Activated T-helper 17 cell treated with anti-CD3 and anti-CD28 coated beads, Interleukin-2, amount 50 U/mL, for 72 hours (primary cell): ENCODE results near the gene HSPA12A. TPM values are rescaled to one million over a fixed set of nuclear protein-coding genes. Genes with fewer than 3 reads are reported as not detected.
A peak's percentile ranks its signal among the peaks of the same experiment; 100 is the strongest.

Source experiments
- ATAC-seq: fragments of 150-1000 bp; cut with Tn5 transposase; replicated peaks from 2 replicates; pipeline ENCODE4 v1.10.0; 2021; ENCODE audit warnings: mild to moderate bottlenecking, moderate library complexity
- H3K27ac Mint-ChIP-seq: one replicate; pipeline ENCODE4 v1.8.0; 2022; ENCODE audit warnings: mixed read lengths
- H3K27me3 Mint-ChIP-seq: one replicate; pipeline ENCODE4 v1.8.0; 2022; ENCODE audit warnings: mixed read lengths
- H3K36me3 Mint-ChIP-seq: one replicate; pipeline ENCODE4 v1.8.0; 2022; ENCODE audit warnings: low read depth, mild to moderate bottlenecking, mixed read lengths
- H3K4me1 Mint-ChIP-seq: one replicate; pipeline ENCODE4 v1.8.0; 2022; ENCODE audit warnings: mixed read lengths
- H3K4me3 Mint-ChIP-seq: one replicate; pipeline ENCODE4 v1.8.0; 2022; ENCODE audit warnings: mild to moderate bottlenecking, mixed read lengths
- H3K9me3 Mint-ChIP-seq: one replicate; pipeline ENCODE4 v1.8.0; 2022; ENCODE audit warnings: mixed read lengths
- total RNA-seq, 2 donors: library from RNA; stranded (reverse); gene quantifications; one replicate each; pipeline ENCODE4 v1.2.3, GENCODE V29; 2022

Gene HSPA12A, protein sequence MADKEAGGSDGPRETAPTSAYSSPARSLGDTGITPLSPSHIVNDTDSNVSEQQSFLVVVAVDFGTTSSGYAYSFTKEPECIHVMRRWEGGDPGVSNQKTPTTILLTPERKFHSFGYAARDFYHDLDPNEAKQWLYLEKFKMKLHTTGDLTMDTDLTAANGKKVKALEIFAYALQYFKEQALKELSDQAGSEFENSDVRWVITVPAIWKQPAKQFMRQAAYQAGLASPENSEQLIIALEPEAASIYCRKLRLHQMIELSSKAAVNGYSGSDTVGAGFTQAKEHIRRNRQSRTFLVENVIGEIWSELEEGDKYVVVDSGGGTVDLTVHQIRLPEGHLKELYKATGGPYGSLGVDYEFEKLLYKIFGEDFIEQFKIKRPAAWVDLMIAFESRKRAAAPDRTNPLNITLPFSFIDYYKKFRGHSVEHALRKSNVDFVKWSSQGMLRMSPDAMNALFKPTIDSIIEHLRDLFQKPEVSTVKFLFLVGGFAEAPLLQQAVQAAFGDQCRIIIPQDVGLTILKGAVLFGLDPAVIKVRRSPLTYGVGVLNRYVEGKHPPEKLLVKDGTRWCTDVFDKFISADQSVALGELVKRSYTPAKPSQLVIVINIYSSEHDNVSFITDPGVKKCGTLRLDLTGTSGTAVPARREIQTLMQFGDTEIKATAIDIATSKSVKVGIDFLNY
- 1 to 10 TPM in 1 of 2 donors, under 1 TPM in 1; 0.22 to 1.1 TPM for total RNA-seq

DNA sequence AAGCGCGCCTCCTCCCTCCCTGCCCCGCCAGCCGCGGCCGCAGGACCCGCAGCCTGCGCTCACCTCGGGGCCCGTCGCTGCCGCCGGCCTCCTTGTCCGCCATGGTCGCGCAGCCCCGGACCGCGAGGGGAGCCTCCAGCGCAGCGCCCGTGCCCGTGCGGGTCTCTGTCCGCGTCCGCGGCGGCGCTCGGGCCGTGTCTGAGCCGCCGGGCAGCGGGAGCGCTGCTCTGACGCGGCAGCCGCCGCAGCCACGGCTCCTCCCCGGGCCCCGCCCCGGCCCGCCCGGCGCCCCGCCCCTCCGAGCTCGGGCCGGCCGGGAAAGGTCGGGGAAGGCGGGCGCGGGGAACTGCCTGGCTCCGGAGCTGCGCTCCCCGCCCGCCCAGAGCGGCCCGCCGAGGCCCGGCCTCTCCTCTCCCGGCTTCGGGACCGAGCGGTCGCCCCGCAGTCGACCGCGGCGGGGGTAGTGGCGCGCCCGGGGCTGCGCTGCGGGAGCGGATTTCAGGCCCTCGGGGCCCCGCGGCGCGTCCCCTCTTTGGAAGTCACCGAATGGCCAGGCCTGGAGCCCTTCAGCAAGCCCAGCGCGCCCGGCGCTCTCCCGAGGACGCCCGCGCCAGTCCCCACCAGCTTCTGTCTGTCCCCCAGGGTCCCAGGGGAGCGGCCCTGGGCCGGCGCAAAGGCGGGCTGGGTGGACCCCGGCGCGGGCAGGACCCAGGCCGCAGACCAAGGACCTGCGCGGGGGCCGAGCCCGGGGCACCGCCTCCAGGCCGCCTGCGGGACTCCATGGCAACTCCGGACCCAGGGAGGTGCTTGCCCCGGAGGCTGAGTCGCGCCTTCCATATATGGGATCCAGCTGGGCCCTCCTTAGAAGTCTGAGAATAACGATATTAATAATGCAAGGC lies at the start of gene HSPA12A:
TSS of gene HSPA12A (minus strand) at position 200 of the 899 bp plus-strand sequence. CDS start at position 103, 97 bp downstream.
- ATAC-seq = peak; percentile 91
- no peaks in the 10 kb centered on the region for H3K36me3 Mint-ChIP-seq
- H3K4me1 Mint-ChIP-seq = peaks cover 5% of the 10 kb centered on the region
- H3K4me3 Mint-ChIP-seq = peak within 1 kb of the TSS; percentile 57
- H3K27ac Mint-ChIP-seq = no peak within 1 kb of the TSS
- peaks cover 62% of the 10 kb centered on the region for H3K27me3 Mint-ChIP-seq
- H3K9me3 Mint-ChIP-seq = no peaks in the 10 kb centered on the region

DNA sequence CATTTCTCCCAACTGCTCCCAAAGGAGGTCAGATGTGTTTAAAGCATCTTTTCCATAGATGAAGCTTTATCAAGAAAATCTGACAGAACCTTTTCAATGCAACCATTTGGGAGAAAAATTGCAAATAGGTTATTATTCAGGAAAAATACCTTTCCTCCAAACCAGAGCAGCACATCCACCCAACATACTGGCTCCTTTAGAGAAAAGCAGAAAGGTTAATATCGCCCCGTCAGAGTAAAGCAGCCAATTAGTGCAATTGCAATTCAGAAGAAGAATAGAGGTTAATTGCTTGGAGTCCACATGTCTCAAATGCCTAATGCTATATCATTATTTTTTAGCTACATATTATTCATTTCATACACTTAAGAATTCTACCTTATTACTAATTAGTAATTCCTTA lies 48.9 kb upstream of the HSPA12A start:
- ATAC-seq = no peak
- H3K4me3 Mint-ChIP-seq = no peak overlapping the region
- H3K9me3 Mint-ChIP-seq = no peaks in the 10 kb centered on the region
- H3K36me3 Mint-ChIP-seq = no peaks in the 10 kb centered on the region
- no peak overlapping the region for H3K27ac Mint-ChIP-seq
- H3K4me1 Mint-ChIP-seq = peaks cover 7% of the 10 kb centered on the region
- H3K27me3 Mint-ChIP-seq = peaks cover 17% of the 10 kb centered on the region

DNA sequence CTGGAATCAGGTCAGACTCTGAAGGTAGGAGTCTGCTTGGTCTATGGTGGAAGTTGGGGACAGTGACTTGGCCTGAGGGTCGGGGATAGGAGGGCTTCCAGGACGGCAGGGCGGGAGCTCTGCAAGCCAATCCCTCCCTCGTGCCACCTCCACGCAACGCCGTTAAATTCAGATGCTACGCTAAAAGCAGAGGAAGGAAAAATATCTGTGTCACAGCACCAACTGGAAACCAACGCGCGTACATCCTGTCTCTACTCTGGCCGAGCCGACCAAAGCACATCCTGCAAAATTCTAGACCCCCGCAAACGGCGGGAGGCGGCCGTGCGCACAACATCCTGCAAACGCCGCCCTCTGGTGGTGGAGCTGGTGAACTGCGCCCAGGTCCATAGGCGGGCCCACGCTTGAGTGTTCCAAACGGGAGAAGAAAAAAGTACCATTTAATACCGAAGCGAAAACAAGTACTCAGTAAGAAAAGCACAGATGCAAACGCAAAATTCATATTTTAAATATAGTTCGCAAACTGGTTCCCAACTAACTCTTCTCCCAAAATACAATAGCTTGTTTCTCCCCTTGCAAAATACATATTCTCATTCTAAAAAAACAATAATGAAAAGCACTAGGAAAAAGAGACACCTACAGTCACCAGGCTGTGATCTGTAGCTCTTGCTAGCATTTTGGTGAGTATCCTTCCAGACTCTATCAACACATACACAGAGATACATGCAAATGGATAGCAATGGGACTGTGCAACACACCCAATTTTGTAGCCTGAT lies 45.7 kb upstream of the HSPA12A start:
- Mint-ChIP-seq H3K27ac (no peak overlapping the region), H3K36me3 (no peaks in the 10 kb centered on the region), H3K9me3 (no peaks in the 10 kb centered on the region), H3K4me1 (peaks cover 7% of the 10 kb centered on the region), H3K27me3 (peaks cover 14% of the 10 kb centered on the region), H3K4me3 (peak overlapping the region; percentile 45)
- peak; percentile 60 for ATAC-seq

DNA sequence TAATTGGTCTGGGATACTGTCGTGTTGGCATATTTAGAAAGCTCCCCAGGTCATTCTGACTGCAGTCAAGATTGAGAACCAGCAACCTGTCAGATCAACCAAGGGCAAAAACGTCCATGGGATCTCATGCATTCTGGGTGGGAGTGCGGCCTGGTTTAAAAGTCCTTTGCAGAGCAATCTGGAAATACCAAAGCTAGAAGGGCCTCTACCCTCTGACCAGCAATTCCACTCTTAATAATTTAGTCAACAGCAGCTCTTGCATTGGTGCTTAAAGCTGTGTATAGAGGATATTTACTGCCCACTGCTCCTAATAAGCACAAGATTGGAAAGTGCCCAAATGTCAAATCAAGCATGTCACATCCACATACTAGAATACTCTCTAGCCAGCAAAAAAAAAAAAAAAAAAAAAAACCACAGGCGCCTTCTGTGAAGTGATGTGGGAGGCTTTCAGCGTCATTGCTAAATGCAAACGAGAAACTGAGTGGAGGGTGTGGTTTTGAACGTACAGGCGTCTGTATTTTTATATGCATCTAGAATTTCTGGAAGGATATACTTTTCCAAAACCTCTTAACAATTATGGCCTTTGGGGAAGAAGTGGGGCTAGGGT lies 44.8 kb upstream of the HSPA12A start:
- H3K4me1 Mint-ChIP-seq = peaks cover 7% of the 10 kb centered on the region
- no peak overlapping the region for H3K27ac Mint-ChIP-seq
- peaks cover 11% of the 10 kb centered on the region for H3K27me3 Mint-ChIP-seq
- no peaks in the 10 kb centered on the region for H3K9me3 Mint-ChIP-seq
- H3K36me3 Mint-ChIP-seq = no peaks in the 10 kb centered on the region
- ATAC-seq = peak; percentile 56
- peak overlapping the region; percentile 45 for H3K4me3 Mint-ChIP-seq

DNA sequence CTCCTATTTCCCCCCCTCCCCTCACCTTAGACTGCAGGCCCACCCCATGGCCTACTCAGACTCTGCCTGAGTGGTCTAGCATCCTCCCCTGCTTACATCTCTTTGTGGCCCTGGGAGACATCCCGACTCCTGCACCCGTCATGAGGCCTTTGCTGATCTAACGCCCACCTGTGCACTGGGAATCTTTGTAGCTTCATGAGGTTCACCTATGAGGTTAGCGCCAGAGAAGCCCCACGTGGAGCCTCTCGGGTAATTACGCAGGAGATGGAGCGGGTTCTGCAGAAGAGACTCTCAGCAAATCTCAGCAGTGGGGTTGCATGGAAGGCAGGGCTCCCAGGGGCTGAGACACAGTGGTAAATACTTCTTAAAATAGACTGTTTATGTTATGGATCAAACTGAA lies 43.5 kb upstream of the HSPA12A start:
- no peak for ATAC-seq
- H3K27me3 Mint-ChIP-seq = peaks cover 8% of the 10 kb centered on the region
- peaks cover 7% of the 10 kb centered on the region for H3K4me1 Mint-ChIP-seq
- no peak overlapping the region for H3K27ac Mint-ChIP-seq
- no peaks in the 10 kb centered on the region for H3K9me3 Mint-ChIP-seq
- H3K4me3 Mint-ChIP-seq = no peak overlapping the region
- H3K36me3 Mint-ChIP-seq = no peaks in the 10 kb centered on the region

DNA sequence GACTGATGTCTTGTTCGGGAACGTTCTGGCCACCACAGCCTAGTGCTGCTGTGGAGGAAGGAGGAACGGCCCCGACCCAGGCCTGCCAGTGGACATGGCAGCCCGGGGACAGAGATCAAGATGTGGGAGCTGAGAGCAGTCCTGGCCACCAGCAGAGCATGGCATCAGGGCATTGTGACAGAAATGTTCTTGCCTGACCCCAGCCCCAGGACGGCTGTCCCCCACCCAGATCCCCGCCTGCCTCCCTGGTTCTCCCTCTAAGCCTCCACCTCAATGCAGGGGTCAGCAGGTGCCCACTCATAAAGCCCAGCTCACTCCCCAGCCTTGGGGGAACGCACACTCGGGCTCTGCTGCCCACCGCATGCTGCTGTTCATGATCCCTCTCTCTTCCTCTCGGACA lies 42.9 kb upstream of the HSPA12A start:
- no peak for ATAC-seq
- H3K27me3 Mint-ChIP-seq = peaks cover 5% of the 10 kb centered on the region
- no peaks in the 10 kb centered on the region for H3K9me3 Mint-ChIP-seq
- H3K4me1 Mint-ChIP-seq = peaks cover 7% of the 10 kb centered on the region
- no peak overlapping the region for H3K27ac Mint-ChIP-seq
- H3K4me3 Mint-ChIP-seq = no peak overlapping the region
- H3K36me3 Mint-ChIP-seq = no peaks in the 10 kb centered on the region

DNA sequence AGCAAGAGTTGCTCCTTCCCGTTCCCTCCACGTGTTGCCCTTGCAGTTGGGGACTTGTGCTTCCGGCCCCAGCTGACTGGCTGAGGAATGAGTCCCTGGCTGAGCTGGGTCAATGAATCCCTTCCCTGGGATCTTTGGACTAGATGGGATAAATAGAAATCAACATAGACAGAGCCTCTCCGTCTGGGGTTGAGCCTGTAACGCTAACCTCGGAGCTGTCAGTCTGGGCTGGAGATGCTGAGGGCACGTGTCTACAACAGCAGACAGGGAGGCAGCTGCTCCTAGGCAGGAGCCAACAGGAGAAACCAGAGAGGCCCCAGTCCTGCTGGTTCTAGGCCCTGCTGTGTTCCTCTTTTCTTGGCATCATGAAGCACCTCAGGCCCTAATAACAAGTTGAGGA lies 42.3 kb upstream of the HSPA12A start:
- peaks cover 4% of the 10 kb centered on the region for H3K27me3 Mint-ChIP-seq
- no peak for ATAC-seq
- no peaks in the 10 kb centered on the region for H3K36me3 Mint-ChIP-seq
- no peak overlapping the region for H3K4me3 Mint-ChIP-seq
- H3K9me3 Mint-ChIP-seq = no peaks in the 10 kb centered on the region
- peaks cover 7% of the 10 kb centered on the region for H3K4me1 Mint-ChIP-seq
- no peak overlapping the region for H3K27ac Mint-ChIP-seq

DNA sequence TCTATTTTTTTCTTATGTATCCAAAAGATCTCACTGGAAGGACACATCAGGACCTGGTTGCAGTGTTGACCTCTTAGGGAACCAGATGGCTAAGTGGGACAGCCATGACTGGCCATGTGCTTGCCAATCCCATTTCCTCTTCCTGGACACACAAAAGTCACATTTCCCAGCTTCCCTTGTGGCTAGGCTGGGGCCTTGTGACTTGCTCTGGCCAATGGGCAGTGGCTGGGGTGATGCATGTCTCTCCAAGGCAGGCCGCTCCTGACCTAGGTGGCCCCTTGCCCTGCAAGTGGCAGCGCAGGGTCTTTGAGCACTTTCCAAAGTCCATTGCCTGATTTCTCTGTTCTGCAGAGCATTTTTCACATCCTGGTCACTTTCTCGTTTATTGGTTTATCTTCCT lies 41.7 kb upstream of the HSPA12A start:
- no peaks in the 10 kb centered on the region for H3K36me3 Mint-ChIP-seq
- H3K27me3 Mint-ChIP-seq = peaks cover 4% of the 10 kb centered on the region
- no peak overlapping the region for H3K27ac Mint-ChIP-seq
- no peak overlapping the region for H3K4me3 Mint-ChIP-seq
- peaks cover 7% of the 10 kb centered on the region for H3K4me1 Mint-ChIP-seq
- ATAC-seq = no peak
- no peaks in the 10 kb centered on the region for H3K9me3 Mint-ChIP-seq

DNA sequence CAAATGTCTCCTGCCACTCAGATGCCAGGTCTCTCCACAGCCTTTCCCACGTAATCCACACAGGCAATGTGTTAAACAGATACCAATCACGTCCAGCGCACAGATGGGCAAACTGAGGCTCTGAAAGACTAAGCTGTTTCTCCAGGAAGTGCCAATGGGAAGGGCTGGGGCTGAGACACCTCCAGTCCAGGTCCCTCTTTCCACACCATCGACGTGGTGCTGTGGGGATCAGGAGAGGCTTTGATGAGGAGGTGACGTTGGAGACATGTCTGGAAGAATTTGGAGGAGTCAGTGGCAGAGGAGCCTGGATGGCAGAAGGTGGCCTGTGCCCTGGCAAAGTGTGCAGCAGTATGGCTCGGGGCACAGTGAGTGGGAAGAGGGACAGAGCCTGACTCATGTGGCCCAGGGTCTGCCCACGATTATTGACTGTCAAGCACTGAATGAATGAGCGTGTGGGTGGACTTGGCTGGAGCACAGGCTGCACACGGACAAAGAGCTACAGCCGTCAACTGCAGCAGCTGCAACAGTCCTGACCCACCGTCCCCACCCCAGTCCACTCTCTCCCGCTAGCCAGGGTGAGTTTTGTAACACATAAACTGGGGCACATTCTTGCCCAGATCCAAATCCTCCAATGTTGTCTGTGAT lies 40.8 kb upstream of the HSPA12A start:
- Mint-ChIP-seq H3K9me3 (no peaks in the 10 kb centered on the region), H3K4me1 (peaks cover 7% of the 10 kb centered on the region), H3K27me3 (peaks cover 4% of the 10 kb centered on the region), H3K27ac (no peak overlapping the region), H3K36me3 (no peaks in the 10 kb centered on the region), H3K4me3 (no peak overlapping the region)
- peak; percentile 43 for ATAC-seq

DNA sequence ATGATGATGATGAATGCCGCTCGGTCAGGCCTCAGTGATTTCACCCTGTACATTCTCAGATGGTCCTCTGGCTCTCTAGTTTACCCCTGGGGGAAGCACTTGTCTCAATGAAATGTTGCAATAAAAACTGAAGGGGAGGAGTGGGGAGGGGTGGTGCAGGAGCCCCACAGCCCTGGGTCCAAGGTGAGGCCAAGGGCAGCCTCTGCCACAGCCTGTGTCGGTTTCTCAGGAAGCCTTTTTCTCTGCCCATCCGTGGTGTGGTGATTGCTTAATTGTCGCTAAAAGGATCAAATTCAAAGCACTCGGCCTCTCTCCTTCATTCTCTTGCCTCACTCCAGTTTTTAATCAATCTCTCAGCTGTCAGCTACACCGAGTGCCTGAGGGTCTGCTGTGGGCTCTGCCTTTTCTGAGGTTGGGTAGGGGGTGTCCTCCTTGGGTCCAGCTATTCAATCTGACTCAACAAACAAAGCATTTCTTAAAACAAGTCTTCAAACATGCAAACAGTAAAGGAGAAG lies 39.1 kb upstream of the HSPA12A start:
- no peak for ATAC-seq
- peaks cover 7% of the 10 kb centered on the region for H3K27me3 Mint-ChIP-seq
- H3K9me3 Mint-ChIP-seq = no peaks in the 10 kb centered on the region
- no peak overlapping the region for H3K27ac Mint-ChIP-seq
- H3K4me3 Mint-ChIP-seq = no peak overlapping the region
- H3K36me3 Mint-ChIP-seq = no peaks in the 10 kb centered on the region
- H3K4me1 Mint-ChIP-seq = no peaks in the 10 kb centered on the region

DNA sequence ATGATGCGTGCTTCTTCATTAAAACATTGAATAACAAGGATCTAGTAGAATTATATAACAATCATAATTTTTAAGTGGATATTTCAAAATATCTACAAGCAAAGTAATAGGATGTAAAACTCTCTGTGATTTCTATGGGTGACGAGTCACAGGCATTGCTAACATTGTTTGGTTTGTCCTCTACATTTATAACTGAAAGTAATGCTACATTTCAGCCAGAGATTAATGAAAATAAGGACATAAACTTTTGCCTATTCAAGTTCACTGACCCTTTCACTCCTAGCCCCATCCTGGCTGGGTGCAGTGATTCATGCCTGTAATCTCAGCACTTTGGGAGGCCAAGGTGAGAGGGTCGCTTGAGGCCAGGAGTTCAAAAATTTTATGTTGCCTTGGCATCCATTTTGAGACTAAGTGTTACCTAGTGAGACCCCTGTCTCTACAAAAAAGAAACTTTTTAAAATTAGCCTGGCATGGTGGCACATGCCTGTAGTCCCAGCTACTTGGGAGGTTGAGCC lies 38.4 kb upstream of the HSPA12A start:
- Mint-ChIP-seq H3K36me3 (no peaks in the 10 kb centered on the region), H3K4me1 (no peaks in the 10 kb centered on the region), H3K4me3 (no peak overlapping the region), H3K27me3 (peaks cover 7% of the 10 kb centered on the region), H3K27ac (no peak overlapping the region), H3K9me3 (no peaks in the 10 kb centered on the region)
- no peak for ATAC-seq

DNA sequence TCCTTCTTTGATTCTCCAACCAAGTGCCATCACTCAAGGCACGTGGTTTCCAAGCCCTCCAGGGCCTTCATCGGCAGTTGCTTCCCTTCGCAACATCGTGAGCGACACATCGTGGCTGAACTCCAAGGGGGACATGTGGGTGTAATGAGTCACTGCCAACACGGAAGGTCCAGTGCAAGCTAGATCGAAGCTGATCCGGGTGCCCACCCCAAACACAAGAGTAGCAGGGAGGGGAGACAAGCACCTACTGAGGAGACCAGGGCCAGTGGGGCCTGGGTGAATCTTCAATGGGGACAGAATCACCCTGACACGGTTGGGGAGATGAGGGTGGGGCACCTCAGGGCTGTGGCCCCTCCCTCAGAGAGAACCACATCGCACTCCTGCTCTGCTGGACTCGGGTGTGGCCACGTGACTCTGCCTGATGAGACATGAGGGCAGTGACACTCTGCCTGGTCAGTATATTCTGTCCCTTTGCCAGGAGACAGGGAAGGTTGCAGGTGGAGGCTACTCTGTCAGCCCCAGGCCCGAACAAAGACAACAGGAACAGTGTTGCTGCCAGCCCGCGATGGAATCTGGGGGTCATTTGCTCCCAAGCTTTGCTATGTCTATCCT lies 36.8 kb upstream of the HSPA12A start:
- peaks cover 7% of the 10 kb centered on the region for H3K27me3 Mint-ChIP-seq
- H3K4me1 Mint-ChIP-seq = no peaks in the 10 kb centered on the region
- H3K36me3 Mint-ChIP-seq = no peaks in the 10 kb centered on the region
- no peaks in the 10 kb centered on the region for H3K9me3 Mint-ChIP-seq
- H3K27ac Mint-ChIP-seq = no peak overlapping the region
- ATAC-seq = no peak
- no peak overlapping the region for H3K4me3 Mint-ChIP-seq
